IPS-11a (cell line): ENCODE measurements around the gene CPEB4.

Source experiments
- H3K4me3 ChIP-seq: one replicate; pipeline ENCODE4 v1.5.1; 2013; ENCODE audit warnings: low read depth, low read length, control low read depth

The CPEB4 gene

GRCh38 chr5:173884402-173885053 lies 3.6 kb upstream of the CPEB4 start:
- H3K4me3 ChIP-seq: no peak overlapping the region

DNA sequence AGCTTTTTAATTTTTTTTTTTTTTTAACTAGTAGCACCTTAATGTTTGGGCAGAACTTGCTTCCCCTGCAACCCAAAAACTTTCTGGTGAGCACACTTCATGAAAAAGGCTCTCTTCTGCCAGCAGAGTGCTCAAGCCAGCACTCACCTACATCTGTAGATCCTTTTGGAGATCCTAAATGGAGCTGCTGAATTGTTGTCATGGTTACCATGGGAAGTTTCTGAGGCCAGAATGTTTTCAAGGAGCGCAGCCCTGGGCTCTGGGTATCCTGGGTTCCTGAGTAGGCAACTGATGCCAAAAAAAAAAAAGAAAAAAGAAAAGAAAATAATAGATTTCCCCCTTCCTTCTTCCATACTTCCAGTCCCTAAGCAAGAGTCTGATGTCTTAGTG lies 3.1 kb upstream of the CPEB4 start:
- H3K4me3 ChIP-seq: no peak overlapping the region

DNA sequence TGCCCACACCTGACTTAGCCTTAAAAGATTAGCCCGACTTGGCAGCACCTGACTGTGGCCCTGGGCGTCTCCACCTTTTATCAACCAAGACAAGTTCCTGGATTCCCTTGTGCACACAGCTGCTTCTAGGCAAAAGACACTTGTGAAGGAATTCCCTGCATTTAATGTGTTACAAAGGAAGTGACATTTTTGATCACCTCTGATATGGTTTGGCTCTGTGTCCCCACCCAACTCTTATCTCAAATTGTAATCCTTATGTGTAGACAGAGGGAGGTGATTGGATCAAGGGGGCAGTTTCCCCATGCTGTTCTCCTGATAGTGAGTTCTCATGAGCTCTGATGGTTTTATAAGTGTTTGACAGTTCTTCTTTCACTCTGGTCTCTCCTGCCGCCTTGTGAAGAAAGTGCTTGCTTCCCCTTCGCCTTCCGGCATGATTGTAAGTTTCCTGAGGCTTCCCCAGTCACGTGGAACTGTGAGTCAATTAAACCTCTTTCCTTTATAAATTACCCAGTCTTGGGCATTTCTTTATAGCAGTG lies 2.6 kb upstream of the CPEB4 start:
- H3K4me3 ChIP-seq: no peak overlapping the region

GRCh38 chr5:173886150-173886549 lies 2.0 kb upstream of the CPEB4 start:
- no peak overlapping the region for H3K4me3 ChIP-seq

GRCh38 chr5:173888473-173889131 lies 453 bp downstream of the CPEB4 start:
- peak overlapping the region; percentile 67 for H3K4me3 ChIP-seq

DNA sequence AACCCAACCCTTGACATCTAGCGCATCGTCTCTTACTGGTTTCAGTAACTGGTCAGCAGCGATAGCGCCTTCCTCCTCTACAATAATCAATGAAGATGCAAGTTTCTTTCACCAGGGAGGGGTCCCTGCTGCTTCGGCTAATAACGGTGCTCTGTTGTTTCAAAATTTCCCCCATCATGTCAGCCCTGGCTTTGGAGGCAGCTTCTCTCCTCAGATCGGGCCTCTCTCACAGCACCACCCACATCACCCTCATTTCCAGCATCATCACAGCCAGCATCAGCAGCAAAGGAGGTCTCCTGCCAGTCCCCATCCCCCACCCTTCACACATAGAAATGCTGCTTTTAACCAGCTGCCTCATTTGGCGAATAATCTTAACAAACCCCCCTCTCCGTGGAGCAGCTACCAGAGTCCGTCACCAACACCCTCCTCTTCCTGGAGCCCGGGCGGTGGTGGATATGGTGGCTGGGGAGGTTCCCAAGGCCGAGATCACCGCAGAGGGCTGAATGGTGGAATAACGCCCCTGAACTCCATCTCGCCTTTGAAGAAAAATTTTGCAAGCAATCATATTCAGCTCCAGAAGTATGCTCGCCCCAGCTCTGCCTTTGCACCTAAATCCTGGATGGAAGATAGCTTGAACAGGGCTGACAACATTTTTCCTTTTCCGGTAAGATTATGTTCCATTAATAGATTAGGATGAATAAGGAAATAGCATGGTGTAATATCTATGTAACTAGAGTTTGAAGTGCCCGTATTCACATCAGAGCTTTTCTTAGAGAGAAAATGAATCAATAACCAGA lies 2.2 kb downstream of the CPEB4 start:
- H3K4me3 ChIP-seq: peak overlapping the region; percentile 14

- H3K4me3 ChIP-seq: peak overlapping the region; percentile 4
Observed at GRCh38 chr5:173891308-173892116, 3.4 kb downstream of the CPEB4 start.

GRCh38 chr5:173893192-173893561 lies 5.0 kb downstream of the CPEB4 start:
- H3K4me3 ChIP-seq: no peak overlapping the region

DNA sequence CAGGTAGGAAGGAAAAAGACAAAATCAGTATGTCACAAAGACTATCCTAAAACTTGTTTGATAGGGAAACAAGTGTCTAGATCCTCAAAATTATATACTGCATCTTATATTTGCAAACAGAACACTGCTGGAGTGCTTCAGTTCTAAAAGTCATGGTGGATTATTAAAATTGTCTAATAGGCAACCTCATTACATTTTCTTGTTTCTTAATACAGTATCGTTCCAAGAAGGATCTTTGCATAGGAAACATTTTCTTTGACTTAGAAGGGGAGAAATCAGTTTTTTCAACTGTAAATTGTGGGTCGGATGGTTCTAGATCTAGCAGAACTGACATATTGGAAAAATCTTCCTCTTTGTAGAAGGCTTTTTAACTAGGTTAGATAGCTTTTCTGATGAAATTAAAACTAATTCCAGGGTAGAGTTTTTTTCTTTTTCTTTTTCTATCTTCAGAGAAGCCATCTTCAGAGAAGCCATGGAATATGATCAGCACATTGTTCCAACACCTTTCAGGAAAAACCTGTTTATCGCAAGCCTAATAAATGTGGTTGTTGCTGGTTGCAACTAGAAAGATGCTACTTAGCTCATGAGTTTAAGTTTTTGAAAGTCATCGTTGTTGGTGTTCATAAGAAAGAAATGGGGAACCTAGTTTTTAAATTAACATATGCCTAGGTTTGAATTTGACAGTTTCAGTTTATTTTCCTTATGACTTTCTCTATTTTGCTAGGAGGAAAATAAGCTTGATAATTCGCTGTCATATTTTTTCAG lies 7.4 kb downstream of the CPEB4 start:
- no peak overlapping the region for H3K4me3 ChIP-seq

GRCh38 chr5:173896631-173897030 lies 8.5 kb downstream of the CPEB4 start:
- no peak overlapping the region for H3K4me3 ChIP-seq

GRCh38 chr5:173901705-173902104 lies 13.6 kb downstream of the CPEB4 start:
- H3K4me3 ChIP-seq: no peak overlapping the region

GRCh38 chr5:173902334-173902733 lies 14.2 kb downstream of the CPEB4 start:
- H3K4me3 ChIP-seq: no peak overlapping the region

GRCh38 chr5:173902743-173903142 lies 14.6 kb downstream of the CPEB4 start:
- H3K4me3 ChIP-seq: no peak overlapping the region

DNA sequence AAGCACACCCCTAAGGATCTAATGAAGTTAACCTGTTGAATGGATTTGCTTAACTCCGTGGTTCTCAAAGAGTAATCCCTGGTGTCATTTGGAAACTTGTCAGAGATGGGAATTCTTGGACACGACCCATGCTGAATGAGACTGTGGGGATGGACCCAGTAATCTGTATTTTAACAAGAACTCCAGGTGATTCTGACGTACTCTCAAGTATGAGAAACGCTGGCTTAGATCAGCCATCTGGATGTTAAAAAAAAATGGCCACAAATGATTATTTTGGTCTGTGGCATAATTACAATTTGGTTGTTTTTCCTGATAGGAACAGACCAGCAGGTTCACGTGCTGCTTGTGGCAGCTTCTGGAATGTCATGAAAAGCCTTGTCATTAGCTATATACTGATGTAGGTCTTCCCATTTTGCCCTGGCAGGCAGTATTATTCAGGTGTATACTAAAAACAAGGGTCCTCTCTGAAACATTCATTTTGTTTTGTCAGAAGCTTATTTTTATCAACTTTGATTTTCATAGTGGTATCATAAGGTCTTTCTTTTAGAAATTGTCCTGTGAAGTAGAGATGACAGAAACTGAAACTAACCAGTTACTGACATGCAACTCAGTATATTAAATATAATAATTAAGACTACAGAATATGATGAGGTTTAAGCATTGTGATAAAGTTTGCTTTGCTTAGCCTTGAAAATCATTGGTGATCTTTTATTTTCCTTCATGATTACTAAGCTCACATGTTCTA lies 15.4 kb downstream of the CPEB4 start:
- no peak overlapping the region for H3K4me3 ChIP-seq

- no peak overlapping the region for H3K4me3 ChIP-seq
Observed at GRCh38 chr5:173904151-173904550, 16.0 kb downstream of the CPEB4 start.

DNA sequence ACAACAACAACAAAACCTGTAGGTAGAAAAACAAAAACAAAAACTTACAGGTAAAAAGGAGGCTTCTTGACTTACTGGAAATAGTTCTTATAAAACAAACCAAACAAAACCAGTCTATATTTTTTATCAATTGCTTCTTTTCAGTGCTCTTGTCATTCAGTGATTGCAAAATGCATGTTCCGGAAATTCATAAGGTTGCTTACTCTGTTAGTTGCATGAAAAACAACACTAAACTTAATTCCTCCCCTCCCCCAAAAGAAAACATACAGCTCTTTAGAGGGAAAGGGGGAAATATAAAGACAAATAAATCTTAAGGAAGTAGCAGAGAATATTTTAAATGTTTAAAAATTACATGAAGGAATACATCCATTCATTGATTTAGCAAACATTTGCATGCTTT lies 19.1 kb downstream of the CPEB4 start:
- H3K4me3 ChIP-seq: no peak overlapping the region

DNA sequence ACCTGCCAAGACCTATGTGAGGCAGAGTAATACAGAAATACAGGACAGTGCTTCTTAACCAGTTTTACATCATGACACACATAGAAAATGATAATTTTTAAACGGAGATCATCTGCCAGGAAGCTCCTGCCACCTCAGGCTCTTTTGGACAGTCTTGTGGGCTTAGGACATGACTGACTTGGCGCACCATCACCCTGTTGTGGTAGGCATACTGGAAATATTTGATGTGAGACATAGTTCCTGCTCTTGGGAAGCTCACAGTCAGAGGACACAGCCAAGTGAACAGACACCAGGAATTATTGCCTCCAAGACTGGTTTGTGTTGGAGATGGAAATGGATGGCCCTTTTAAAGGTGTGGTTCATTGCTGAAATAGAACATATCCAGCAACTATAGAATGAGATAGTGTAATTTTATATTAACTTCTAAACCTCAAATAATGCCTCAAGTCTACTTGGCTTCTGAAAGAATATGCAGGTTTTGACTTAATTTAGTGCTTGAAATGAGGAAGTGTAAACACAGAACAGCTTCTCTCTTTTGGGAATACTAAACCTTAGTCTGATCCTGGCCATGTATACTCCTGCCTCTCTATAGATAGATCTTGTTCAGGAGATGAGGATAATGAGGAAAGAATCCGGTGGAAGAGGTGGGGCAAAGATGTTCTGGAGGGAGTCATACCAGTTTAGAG lies 19.7 kb downstream of the CPEB4 start:
- H3K4me3 ChIP-seq: no peak overlapping the region

DNA sequence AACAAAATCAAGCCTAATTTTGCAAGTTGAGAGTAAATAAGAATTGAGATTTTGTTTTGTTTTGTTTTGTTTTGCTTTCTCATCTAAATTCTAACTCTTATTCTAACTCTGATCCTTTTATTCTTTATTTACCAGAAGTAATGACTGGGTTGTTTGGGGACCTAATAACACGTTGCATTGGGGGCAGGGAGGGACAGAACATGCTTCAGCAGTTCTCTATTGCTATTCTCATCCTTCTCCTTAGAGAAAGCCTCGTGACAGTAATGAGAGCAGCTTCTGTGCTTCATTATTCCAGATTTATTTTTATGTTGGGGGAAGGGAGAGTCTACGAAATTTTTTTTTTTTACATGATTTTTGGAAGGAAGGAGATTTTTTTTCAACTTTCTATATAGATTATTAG lies 21.1 kb downstream of the CPEB4 start:
- no peak overlapping the region for H3K4me3 ChIP-seq

DNA sequence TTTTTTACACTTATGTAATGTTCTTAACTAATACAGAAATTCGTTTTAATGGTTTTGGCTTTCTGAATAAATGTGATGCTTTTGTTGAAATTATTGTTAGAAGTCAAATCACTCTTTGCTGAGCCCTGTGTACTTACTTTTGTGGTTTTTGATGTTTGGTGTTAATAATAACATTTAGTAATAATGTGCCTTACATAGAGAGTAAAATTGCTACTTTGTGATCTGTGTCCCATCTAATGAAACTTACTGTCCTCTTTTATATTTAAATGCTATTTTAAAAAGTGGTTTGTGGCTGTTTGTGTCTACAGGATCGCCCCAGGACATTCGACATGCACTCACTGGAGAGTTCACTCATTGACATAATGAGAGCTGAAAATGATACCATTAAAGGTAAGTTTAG lies 22.1 kb downstream of the CPEB4 start:
- no peak overlapping the region for H3K4me3 ChIP-seq
